Mucosa of descending colon (tissue), 3 donors: Measurements from ENCODE around the gene NEO1. TPM values are rescaled to one million over a fixed set of nuclear protein-coding genes. Genes with fewer than 3 reads are reported as not detected.

Experiments
- ATAC-seq: fragments of 200-7000 bp; cut with Tn5 transposase; one replicate; pipeline ENCODE4 v1.9.1; 2020; ENCODE audit warnings: mild to moderate bottlenecking, moderate library complexity
- DNase-seq, 3 donors: peaks; one replicate each; pipeline ENCODE4 v3.0.0-alpha.2; 2020
- H3K36me3 ChIP-seq: fragments of 200-600 bp; one replicate; pipeline ENCODE4 v1.8.0; 2021; ENCODE audit warnings: low read depth, mild to moderate bottlenecking
- H3K4me1 ChIP-seq: fragments of 200-600 bp; one replicate; pipeline ENCODE4 v1.8.0; 2021; ENCODE audit warnings: low read depth, mild to moderate bottlenecking
- H3K4me3 ChIP-seq: fragments of 200-600 bp; one replicate; pipeline ENCODE4 v1.8.0; 2021; ENCODE audit warnings: mild to moderate bottlenecking
- H3K9me3 ChIP-seq: fragments of 200-600 bp; one replicate; pipeline ENCODE4 v1.8.0; 2021; ENCODE audit warnings: mild to moderate bottlenecking
- intact Hi-C, 2 donors: fragments of 100-400 bp; cut with DNase I in 1 of 2; cut with micrococcal nuclease in 1 of 2; formaldehyde crosslinking; loops; one replicate each; pipeline versions ENCODE4 v1.11.0 to v1.11.1; 2022; cut with DNase I, micrococcal nuclease
- total RNA-seq, 3 donors: library from RNA; stranded (reverse); fragmentation: NEBNext Ultra II Directional in 2 of 3; extraction: Animal tissue kit (Norgen Biotek cat#: 25700) in 2 of 3; gene quantifications; one replicate each; pipeline versions ENCODE4 v1.2.1 to v1.2.4, GENCODE V29; 2021 to 2023
- TF ChIP-seq, protein P1 (sequence below): fragments of 200-600 bp; IDR thresholded peaks from one replicate; pipeline ENCODE4 v1.8.0; 2022; ENCODE audit warnings: antibody characterized with exemption, mild to moderate bottlenecking
- donor health status: DM: no; HTN: no; CAD: no; lungs with moderate emphysema.
- donor health status: DM: no; HTN: no; CAD: no.
- donor health status: DM: no; HTN: yes; CAD: no.

Gene NEO1
- total RNA-seq, 3 donors from 2014 or later = 106 to 188 (median 166) TPM

DNA sequence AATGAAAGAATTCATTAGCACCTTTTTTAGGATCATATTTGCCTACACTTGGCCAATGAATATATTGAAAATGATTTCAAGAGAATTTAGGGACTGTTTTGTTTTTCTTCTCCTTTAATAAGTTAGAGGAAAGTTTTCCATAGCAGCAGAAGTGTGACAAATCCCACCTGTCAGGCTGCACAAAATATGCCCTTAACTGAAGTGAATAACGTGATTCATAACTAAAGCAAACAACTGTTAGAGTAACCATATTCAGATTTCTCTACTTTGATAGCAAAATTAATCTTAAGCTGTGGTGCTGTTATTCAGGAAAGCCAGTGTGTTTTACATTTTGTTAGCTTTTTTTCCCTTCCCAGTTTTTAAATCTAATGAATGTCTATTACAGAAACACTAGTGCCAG lies 195.1 kb downstream of the NEO1 start:
- no peak for DNase-seq
- no peaks in the 10 kb centered on the region for H3K4me1 ChIP-seq
- intact Hi-C loops = no loop called here
- ATAC-seq = no peak
- H3K9me3 ChIP-seq = no peaks in the 10 kb centered on the region
- TF ChIP-seq, protein P1, sequence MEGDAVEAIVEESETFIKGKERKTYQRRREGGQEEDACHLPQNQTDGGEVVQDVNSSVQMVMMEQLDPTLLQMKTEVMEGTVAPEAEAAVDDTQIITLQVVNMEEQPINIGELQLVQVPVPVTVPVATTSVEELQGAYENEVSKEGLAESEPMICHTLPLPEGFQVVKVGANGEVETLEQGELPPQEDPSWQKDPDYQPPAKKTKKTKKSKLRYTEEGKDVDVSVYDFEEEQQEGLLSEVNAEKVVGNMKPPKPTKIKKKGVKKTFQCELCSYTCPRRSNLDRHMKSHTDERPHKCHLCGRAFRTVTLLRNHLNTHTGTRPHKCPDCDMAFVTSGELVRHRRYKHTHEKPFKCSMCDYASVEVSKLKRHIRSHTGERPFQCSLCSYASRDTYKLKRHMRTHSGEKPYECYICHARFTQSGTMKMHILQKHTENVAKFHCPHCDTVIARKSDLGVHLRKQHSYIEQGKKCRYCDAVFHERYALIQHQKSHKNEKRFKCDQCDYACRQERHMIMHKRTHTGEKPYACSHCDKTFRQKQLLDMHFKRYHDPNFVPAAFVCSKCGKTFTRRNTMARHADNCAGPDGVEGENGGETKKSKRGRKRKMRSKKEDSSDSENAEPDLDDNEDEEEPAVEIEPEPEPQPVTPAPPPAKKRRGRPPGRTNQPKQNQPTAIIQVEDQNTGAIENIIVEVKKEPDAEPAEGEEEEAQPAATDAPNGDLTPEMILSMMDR = no peak
- H3K4me3 ChIP-seq = no peak overlapping the region
- H3K36me3 ChIP-seq = no peaks in the 10 kb centered on the region

- DNase-seq (no peak), ATAC-seq (no peak)
- no peak overlapping the region for H3K4me3 ChIP-seq
- no peaks in the 10 kb centered on the region for H3K4me1 ChIP-seq
- H3K36me3 ChIP-seq = no peaks in the 10 kb centered on the region
- intact Hi-C loops = no loop called here
- no peaks in the 10 kb centered on the region for H3K9me3 ChIP-seq
- TF ChIP-seq, protein P1 = no peak
Measured at GRCh38 chr15:73249499-73249898, 197.2 kb downstream of the NEO1 start.

DNA sequence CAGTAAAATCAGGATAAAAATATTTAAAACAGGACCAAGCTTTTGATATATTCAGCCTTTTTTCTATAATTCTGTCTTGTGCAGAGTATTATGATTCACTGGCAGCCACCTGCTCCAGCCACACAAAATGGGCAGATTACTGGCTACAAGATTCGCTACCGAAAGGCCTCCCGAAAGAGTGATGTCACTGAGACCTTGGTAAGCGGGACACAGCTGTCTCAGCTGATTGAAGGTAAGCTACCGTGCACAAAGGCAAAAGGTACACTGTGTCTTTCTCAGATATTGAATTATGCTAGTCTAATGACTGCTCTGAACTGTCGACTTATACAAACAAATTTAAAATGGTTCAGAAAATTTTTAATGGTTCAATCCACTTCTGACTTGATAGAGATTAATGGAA lies 202.3 kb downstream of the NEO1 start:
- Histone ChIP-seq H3K4me3 (no peak overlapping the region), H3K9me3 (no peaks in the 10 kb centered on the region), H3K36me3 (no peaks in the 10 kb centered on the region), H3K4me1 (no peaks in the 10 kb centered on the region)
- TF ChIP-seq, protein P1 = no peak
- no peak for DNase-seq
- intact Hi-C loops = no loop called here
- no peak for ATAC-seq

GRCh38 chr15:73258271-73259108 lies 206.2 kb downstream of the NEO1 start:
- H3K9me3 ChIP-seq = no peaks in the 10 kb centered on the region
- no peak for DNase-seq
- H3K4me3 ChIP-seq = no peak overlapping the region
- intact Hi-C loops = no loop called here
- no peaks in the 10 kb centered on the region for H3K36me3 ChIP-seq
- no peaks in the 10 kb centered on the region for H3K4me1 ChIP-seq
- no peak for ATAC-seq
- TF ChIP-seq, protein P1 = no peak

DNA sequence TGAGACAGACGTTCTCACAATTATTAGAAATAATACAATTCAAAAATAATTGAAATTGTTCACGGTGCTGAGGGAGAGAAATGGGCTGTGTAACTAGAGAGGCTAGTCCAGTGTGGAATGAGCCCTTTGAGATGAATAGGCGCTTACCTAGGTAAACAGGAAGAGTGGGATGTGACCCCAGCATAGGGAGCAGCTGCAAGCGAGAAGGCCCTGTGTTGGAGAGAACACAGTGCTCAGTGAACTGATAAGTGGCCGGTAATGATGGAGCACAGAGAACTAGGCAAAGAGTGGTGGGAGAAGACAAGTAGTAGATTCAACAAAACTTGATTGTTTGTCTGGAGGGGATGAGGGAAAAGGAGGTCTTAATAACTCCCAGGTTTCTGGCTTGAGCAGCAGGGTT lies 212.6 kb downstream of the NEO1 start:
- Histone ChIP-seq H3K36me3 (no peaks in the 10 kb centered on the region), H3K4me3 (no peak overlapping the region), H3K9me3 (no peaks in the 10 kb centered on the region), H3K4me1 (no peaks in the 10 kb centered on the region)
- intact Hi-C loops = no loop called here
- ATAC-seq = no peak
- TF ChIP-seq, protein P1 = no peak
- DNase-seq = no peak
